ENCODE data around the gene PIGR. TPM values are rescaled to one million over a fixed set of nuclear protein-coding genes. Genes with fewer than 3 reads are reported as not detected.

PIGR gene
- total and polyA plus RNA-seq, 9 of the 15 experiments (the other 6 are each of a cell fraction or from before 2014, with no cell fraction given) = 0.01 to 1.5 (median 0.03) TPM; not detected in 4

- no peak for TF ChIP-seq MBD1 (CRISPR knock-in tag; IDR thresholded peaks at IDR 0.05)
- no peak for TF ChIP-seq CBX8 (IDR thresholded peaks at IDR 0.05; ENCODE audit: borderline replicate concordance, extremely low read depth, low read depth, low read length, poor library complexity, severe bottlenecking)
- TF ChIP-seq POLR2AphosphoS2 (IDR thresholded peaks at IDR 0.05; ENCODE audit: low read length) = no peak
- no peak for TF ChIP-seq LEF1 (IDR thresholded peaks at IDR 0.05)
- TF ChIP-seq, protein P1, sequence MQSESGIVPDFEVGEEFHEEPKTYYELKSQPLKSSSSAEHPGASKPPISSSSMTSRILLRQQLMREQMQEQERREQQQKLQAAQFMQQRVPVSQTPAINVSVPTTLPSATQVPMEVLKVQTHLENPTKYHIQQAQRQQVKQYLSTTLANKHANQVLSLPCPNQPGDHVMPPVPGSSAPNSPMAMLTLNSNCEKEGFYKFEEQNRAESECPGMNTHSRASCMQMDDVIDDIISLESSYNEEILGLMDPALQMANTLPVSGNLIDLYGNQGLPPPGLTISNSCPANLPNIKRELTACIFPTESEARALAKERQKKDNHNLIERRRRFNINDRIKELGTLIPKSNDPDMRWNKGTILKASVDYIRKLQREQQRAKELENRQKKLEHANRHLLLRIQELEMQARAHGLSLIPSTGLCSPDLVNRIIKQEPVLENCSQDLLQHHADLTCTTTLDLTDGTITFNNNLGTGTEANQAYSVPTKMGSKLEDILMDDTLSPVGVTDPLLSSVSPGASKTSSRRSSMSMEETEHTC (IDR thresholded peaks at IDR 0.05) = no peak; the same call in 1 of the 2 replicates
- no peak for TF ChIP-seq ESRRB (CRISPR knock-in tag; IDR thresholded peaks at IDR 0.05; ENCODE audit: borderline replicate concordance)
- TF ChIP-seq ZNF212 (CRISPR knock-in tag; IDR thresholded peaks at IDR 0.05) = no peak
- peak; percentile 31; the same call in 1 of the 2 replicates for TF ChIP-seq EHMT2 (IDR thresholded peaks at IDR 0.05)
- no peak for TF ChIP-seq SMAD1 (IDR thresholded peaks at IDR 0.05; ENCODE audit: low read depth, low read length, partially characterized antibody)
- no peak for TF ChIP-seq MXD1 (CRISPR knock-in tag; IDR thresholded peaks at IDR 0.05; ENCODE audit: borderline replicate concordance, poor library complexity, severe bottlenecking)
- TF ChIP-seq ZBTB11 (CRISPR knock-in tag; IDR thresholded peaks at IDR 0.05) = no peak
- TF ChIP-seq ATF7 (IDR thresholded peaks at IDR 0.05) = 0 out of 2 replicates have a peak, but pooled peaks have one; percentile 30
- TF ChIP-seq SMARCC2 (IDR thresholded peaks at IDR 0.05; ENCODE audit: low read depth) = no peak
- no peak for TF ChIP-seq ZNF316 (IDR thresholded peaks at IDR 0.05)
- TF ChIP-seq NBN (IDR thresholded peaks at IDR 0.05; ENCODE audit: low read depth) = no peak
- 0 out of 2 replicates have a peak, but pooled peaks have one; percentile 26 for TF ChIP-seq MTA3 (IDR thresholded peaks at IDR 0.05; ENCODE audit: borderline replicate concordance)
- TF ChIP-seq DACH1 (IDR thresholded peaks at IDR 0.05; ENCODE audit: partially characterized antibody) = no peak
- TF ChIP-seq, protein P2, sequence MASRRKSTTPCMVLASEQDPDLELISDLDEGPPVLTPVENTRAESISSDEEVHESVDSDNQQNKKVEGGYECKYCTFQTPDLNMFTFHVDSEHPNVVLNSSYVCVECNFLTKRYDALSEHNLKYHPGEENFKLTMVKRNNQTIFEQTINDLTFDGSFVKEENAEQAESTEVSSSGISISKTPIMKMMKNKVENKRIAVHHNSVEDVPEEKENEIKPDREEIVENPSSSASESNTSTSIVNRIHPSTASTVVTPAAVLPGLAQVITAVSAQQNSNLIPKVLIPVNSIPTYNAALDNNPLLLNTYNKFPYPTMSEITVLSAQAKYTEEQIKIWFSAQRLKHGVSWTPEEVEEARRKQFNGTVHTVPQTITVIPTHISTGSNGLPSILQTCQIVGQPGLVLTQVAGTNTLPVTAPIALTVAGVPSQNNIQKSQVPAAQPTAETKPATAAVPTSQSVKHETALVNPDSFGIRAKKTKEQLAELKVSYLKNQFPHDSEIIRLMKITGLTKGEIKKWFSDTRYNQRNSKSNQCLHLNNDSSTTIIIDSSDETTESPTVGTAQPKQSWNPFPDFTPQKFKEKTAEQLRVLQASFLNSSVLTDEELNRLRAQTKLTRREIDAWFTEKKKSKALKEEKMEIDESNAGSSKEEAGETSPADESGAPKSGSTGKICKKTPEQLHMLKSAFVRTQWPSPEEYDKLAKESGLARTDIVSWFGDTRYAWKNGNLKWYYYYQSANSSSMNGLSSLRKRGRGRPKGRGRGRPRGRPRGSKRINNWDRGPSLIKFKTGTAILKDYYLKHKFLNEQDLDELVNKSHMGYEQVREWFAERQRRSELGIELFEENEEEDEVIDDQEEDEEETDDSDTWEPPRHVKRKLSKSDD (conservative IDR thresholded peaks at IDR 0.05; ENCODE audit: low read length) = no peak
Observed at GRCh38 chr1:206925106-206925736, 21.0 kb downstream of the PIGR start (continued).
